ENCODE data around the gene C9. TPM values are rescaled to one million over a fixed set of nuclear protein-coding genes. Genes with fewer than 3 reads are reported as not detected.
"Not testable (repeated sequence)": the region's sequence is repeated elsewhere in the genome, so short reads cannot be mapped to it uniquely, and the experiment has no call there.

C9 gene
- total RNA-seq, 1 experiment from 2014 or later: not detected

- no peak for DNase-seq (ENCODE audit: low read depth)
Observed at GRCh38 chr5:39373791-39374190, 9.5 kb upstream of the C9 start.

GRCh38 chr5:39371367-39371635 lies 7.0 kb upstream of the C9 start:
- no peak for DNase-seq (ENCODE audit: low read depth)

GRCh38 chr5:39370555-39371366 lies 6.5 kb upstream of the C9 start:
- DNase-seq (ENCODE audit: low read depth): no peak

- DNase-seq (ENCODE audit: low read depth): no peak
Observed at GRCh38 chr5:39369123-39369815, 5.0 kb upstream of the C9 start.

- DNase-seq (ENCODE audit: low read depth): no peak
Observed at GRCh38 chr5:39368116-39368515, 3.8 kb upstream of the C9 start.

GRCh38 chr5:39367711-39368110 lies 3.4 kb upstream of the C9 start:
- no peak for DNase-seq (ENCODE audit: low read depth)

- no peak for DNase-seq (ENCODE audit: low read depth)
Observed at GRCh38 chr5:39363217-39363616, 1.1 kb downstream of the C9 start.

GRCh38 chr5:39362646-39363045 lies 1.6 kb downstream of the C9 start:
- no peak for DNase-seq (ENCODE audit: low read depth)

GRCh38 chr5:39361306-39361705 lies 3.0 kb downstream of the C9 start:
- DNase-seq (ENCODE audit: low read depth): no peak

- DNase-seq (ENCODE audit: low read depth): peak; percentile 27
Observed at GRCh38 chr5:39360471-39361111, 3.7 kb downstream of the C9 start.

GRCh38 chr5:39356263-39356662 lies 8.0 kb downstream of the C9 start:
- DNase-seq (ENCODE audit: low read depth): no peak

GRCh38 chr5:39355324-39355723 lies 9.0 kb downstream of the C9 start:
- DNase-seq (ENCODE audit: low read depth): peak; percentile 24

- no peak for DNase-seq (ENCODE audit: low read depth)
Observed at GRCh38 chr5:39353717-39354399, 10.4 kb downstream of the C9 start.

GRCh38 chr5:39352951-39353350 lies 11.3 kb downstream of the C9 start:
- DNase-seq (ENCODE audit: low read depth): no peak

- DNase-seq (ENCODE audit: low read depth): no peak
Observed at GRCh38 chr5:39352170-39352569, 12.1 kb downstream of the C9 start.

GRCh38 chr5:39349484-39349883 lies 14.8 kb downstream of the C9 start:
- DNase-seq (ENCODE audit: low read depth): no peak

GRCh38 chr5:39342460-39342859 lies 21.8 kb downstream of the C9 start:
- no peak for DNase-seq (ENCODE audit: low read depth)

GRCh38 chr5:39341896-39342295 lies 22.4 kb downstream of the C9 start:
- DNase-seq (ENCODE audit: low read depth): no peak

GRCh38 chr5:39340506-39340905 lies 23.8 kb downstream of the C9 start:
- no peak for DNase-seq (ENCODE audit: low read depth)

GRCh38 chr5:39337252-39337915 lies 26.9 kb downstream of the C9 start:
- no peak for DNase-seq (ENCODE audit: low read depth)

GRCh38 chr5:39334296-39334695 lies 30.0 kb downstream of the C9 start:
- not testable (repeated sequence) for DNase-seq (ENCODE audit: low read depth)

- no peak for DNase-seq (ENCODE audit: low read depth)
Observed at GRCh38 chr5:39333104-39333503, 31.2 kb downstream of the C9 start.

All from HT1080 (cell line).